PFSK-1 (cell line): ENCODE measurements around the gene SMG6.

ENCODE experiments used
- FOXP2 ChIP-seq: optimal IDR thresholded peaks from 2 replicates; pipeline ENCODE3; 2011; ENCODE audit warnings: borderline replicate concordance, control low read depth, inconsistent platforms; ENCODE audit not compliant: insufficient read depth; ENCODE audit errors: extremely low read length, extremely low read depth
- POLR2AphosphoS5 ChIP-seq: IDR thresholded peaks from 2 replicates; pipeline ENCODE4 v1.6.1; 2012; ENCODE audit warnings: low read depth, mild to moderate bottlenecking, control low read depth, low read length, moderate library complexity
- SIN3A ChIP-seq: IDR thresholded peaks from 2 replicates; pipeline ENCODE4 v1.6.1; 2012; ENCODE audit warnings: mild to moderate bottlenecking, low read length, moderate library complexity, borderline replicate concordance; ENCODE audit not compliant: insufficient read depth
- TAF1 ChIP-seq: IDR thresholded peaks from 2 replicates; pipeline ENCODE4 v1.6.1; 2012; ENCODE audit warnings: low read length, control low read depth, borderline replicate concordance; ENCODE audit not compliant: insufficient read depth
- TF ChIP-seq, protein P1 (sequence below), 2 experiments: IDR thresholded peaks; 2 replicates each; pipeline versions ENCODE4 v1.6.1 to v1.8.0; 2011 to 2012; ENCODE audit warnings: low read depth in 2 of 2, low read length in 2 of 2, control low read depth in 1 of 2, inconsistent platforms in 1 of 2, mild to moderate bottlenecking in 1 of 2, moderate library complexity in 1 of 2; ENCODE audit not compliant: insufficient read depth in 1 of 2

The SMG6 gene

GRCh38 chr17:2158396-2158780, 145.2 kb downstream of the SMG6 start:
- no peak for TF ChIP-seq SIN3A
- TF ChIP-seq, protein P1, sequence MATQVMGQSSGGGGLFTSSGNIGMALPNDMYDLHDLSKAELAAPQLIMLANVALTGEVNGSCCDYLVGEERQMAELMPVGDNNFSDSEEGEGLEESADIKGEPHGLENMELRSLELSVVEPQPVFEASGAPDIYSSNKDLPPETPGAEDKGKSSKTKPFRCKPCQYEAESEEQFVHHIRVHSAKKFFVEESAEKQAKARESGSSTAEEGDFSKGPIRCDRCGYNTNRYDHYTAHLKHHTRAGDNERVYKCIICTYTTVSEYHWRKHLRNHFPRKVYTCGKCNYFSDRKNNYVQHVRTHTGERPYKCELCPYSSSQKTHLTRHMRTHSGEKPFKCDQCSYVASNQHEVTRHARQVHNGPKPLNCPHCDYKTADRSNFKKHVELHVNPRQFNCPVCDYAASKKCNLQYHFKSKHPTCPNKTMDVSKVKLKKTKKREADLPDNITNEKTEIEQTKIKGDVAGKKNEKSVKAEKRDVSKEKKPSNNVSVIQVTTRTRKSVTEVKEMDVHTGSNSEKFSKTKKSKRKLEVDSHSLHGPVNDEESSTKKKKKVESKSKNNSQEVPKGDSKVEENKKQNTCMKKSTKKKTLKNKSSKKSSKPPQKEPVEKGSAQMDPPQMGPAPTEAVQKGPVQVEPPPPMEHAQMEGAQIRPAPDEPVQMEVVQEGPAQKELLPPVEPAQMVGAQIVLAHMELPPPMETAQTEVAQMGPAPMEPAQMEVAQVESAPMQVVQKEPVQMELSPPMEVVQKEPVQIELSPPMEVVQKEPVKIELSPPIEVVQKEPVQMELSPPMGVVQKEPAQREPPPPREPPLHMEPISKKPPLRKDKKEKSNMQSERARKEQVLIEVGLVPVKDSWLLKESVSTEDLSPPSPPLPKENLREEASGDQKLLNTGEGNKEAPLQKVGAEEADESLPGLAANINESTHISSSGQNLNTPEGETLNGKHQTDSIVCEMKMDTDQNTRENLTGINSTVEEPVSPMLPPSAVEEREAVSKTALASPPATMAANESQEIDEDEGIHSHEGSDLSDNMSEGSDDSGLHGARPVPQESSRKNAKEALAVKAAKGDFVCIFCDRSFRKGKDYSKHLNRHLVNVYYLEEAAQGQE (IDR thresholded peaks at IDR 0.05; ENCODE audit: insufficient read depth in 1 of 2, low read depth in 2 of 2, low read length in 2 of 2) = no peak
- no peak for TF ChIP-seq FOXP2
- no peak for TF ChIP-seq POLR2AphosphoS5
- TF ChIP-seq TAF1 = no peak

- TF ChIP-seq, protein P1 (IDR thresholded peaks at IDR 0.05; ENCODE audit: insufficient read depth in 1 of 2, low read depth in 2 of 2, low read length in 2 of 2) = no peak
- no peak for TF ChIP-seq TAF1
- TF ChIP-seq SIN3A = no peak
- TF ChIP-seq FOXP2 = no peak
- TF ChIP-seq POLR2AphosphoS5 = no peak
Observed at GRCh38 chr17:2157675-2158395, 145.8 kb downstream of the SMG6 start.

DNA sequence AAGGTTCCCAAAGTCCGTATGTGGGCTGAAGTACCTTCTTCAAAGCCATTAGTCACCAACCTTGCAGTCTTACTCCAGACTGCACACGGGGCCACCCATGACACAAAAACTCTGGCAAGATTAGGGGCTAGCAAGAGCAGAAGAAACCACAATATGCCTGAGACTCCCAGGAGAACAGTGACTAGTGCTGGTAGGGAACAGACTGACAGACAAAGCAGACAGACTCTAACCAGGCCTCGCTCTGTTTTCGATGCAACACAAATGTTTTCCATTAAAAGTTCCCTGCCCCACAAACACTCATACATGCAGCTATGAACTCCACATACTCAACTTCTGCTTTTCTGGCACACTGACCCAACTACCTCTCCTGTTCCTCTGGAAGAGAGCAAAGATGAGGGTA, 146.5 kb downstream of the SMG6 start:
- TF ChIP-seq POLR2AphosphoS5 = no peak
- no peak for TF ChIP-seq SIN3A
- TF ChIP-seq, protein P1 (IDR thresholded peaks at IDR 0.05; ENCODE audit: insufficient read depth in 1 of 2, low read depth in 2 of 2, low read length in 2 of 2) = no peak
- TF ChIP-seq FOXP2 = no peak
- no peak for TF ChIP-seq TAF1

- no peak for TF ChIP-seq TAF1
- TF ChIP-seq FOXP2 = no peak
- TF ChIP-seq, protein P1 (IDR thresholded peaks at IDR 0.05; ENCODE audit: insufficient read depth in 1 of 2, low read depth in 2 of 2, low read length in 2 of 2) = no peak
- TF ChIP-seq POLR2AphosphoS5 = no peak
- no peak for TF ChIP-seq SIN3A
Observed at GRCh38 chr17:2156666-2157065, 146.9 kb downstream of the SMG6 start.
